PC-9 (cell line): ENCODE measurements around the gene MAFB. TPM values are rescaled to one million over a fixed set of nuclear protein-coding genes. Genes with fewer than 3 reads are reported as not detected.

ENCODE experiments used
- BruUV-seq: library from RNA; stranded (reverse); fragments of 400-500 nt; replicated peaks from 2 replicates; lab custom pipeline; 2021; lab: Mats Ljungman, UMichigan
- CTCF ChIA-PET: fragments of 300-600 bp; sonication (Branson Sonifier 250); formaldehyde crosslinking; loops from one replicate; lab custom pipeline; 2022; ENCODE audit warnings: antibody characterized with exemption; lab: Charles Lee
- POLR2A ChIA-PET: fragments of 300-600 bp; sonication (Branson Sonifier 250); formaldehyde crosslinking; loops from one replicate; lab custom pipeline; 2022; ENCODE audit warnings: antibody characterized with exemption; ENCODE audit not compliant: unreplicated experiment; lab: Charles Lee
- DNase-seq, 2 experiments: peaks; one replicate each; pipeline versions ENCODE4 v3.0.0 to v3.0.0-alpha.2; 2015 to 2022; ENCODE audit warnings: mixed read lengths in 1 of 2
- H2AFZ ChIP-seq: fragments of 200-600 bp; sonication (generic); 2 replicates; pipeline ENCODE4 v1.8.1; 2017; ENCODE audit warnings: antibody characterized with exemption
- H3F3A ChIP-seq: fragments of 200-600 bp; sonication (generic); 2 replicates; pipeline ENCODE4 v1.8.1; 2017; ENCODE audit warnings: antibody characterized with exemption, mild to moderate bottlenecking, low read depth; ENCODE audit not compliant: insufficient read depth
- H3K27ac ChIP-seq: fragments of 200-600 bp; sonication (generic); 2 replicates; pipeline ENCODE4 v1.6.1; 2016; ENCODE audit warnings: mixed run types
- H3K27me3 ChIP-seq: fragments of 200-600 bp; sonication (generic); 2 replicates; pipeline ENCODE4 v1.6.1; 2016; ENCODE audit warnings: low read depth, mixed run types; ENCODE audit not compliant: insufficient read depth
- H3K36me3 ChIP-seq: fragments of 200-600 bp; sonication (generic); 2 replicates; pipeline ENCODE4 v1.6.1; 2016; ENCODE audit warnings: low read depth, mixed run types
- H3K4me1 ChIP-seq: fragments of 200-600 bp; sonication (generic); replicated peaks from 2 replicates; pipeline ENCODE4 v1.6.1; 2016; ENCODE audit warnings: mixed run types; ENCODE audit not compliant: insufficient read depth
- H3K4me2 ChIP-seq: fragments of 200-600 bp; sonication (generic); 2 replicates; pipeline ENCODE4 v1.6.1; 2017; ENCODE audit warnings: mixed run types
- H3K4me3 ChIP-seq: fragments of 200-600 bp; sonication (generic); 2 replicates; pipeline ENCODE4 v1.6.1; 2016; ENCODE audit warnings: mixed run types
- H3K79me2 ChIP-seq: fragments of 200-600 bp; sonication (generic); 2 replicates; pipeline ENCODE4 v1.6.1; 2017; ENCODE audit warnings: low read depth, mixed run types
- H3K9me2 ChIP-seq: fragments of 200-600 bp; sonication (generic); 2 replicates; pipeline ENCODE4 v1.8.1; 2017; ENCODE audit warnings: mild to moderate bottlenecking; ENCODE audit not compliant: insufficient read depth
- H3K9me3 ChIP-seq: fragments of 200-600 bp; sonication (generic); 2 replicates; pipeline ENCODE4 v1.8.1; 2016; ENCODE audit warnings: low read depth; ENCODE audit not compliant: insufficient read depth
- H4K20me1 ChIP-seq: fragments of 200-600 bp; sonication (generic); 2 replicates; pipeline ENCODE4 v1.8.1; 2017; ENCODE audit not compliant: insufficient read depth
- EZH2 ChIP-seq: fragments of 200-600 bp; sonication (generic); IDR thresholded peaks from 2 replicates; pipeline ENCODE4 v1.8.0; 2017; ENCODE audit warnings: antibody characterized with exemption, low read depth
- intact Hi-C: fragments of 100-400 bp; cut with micrococcal nuclease; formaldehyde crosslinking; loops from one replicate; pipeline ENCODE4 v1.10.0; 2022; ENCODE audit not compliant: unreplicated experiment
- total RNA-seq: library from RNA; stranded (reverse); gene quantifications from 2 replicates; pipeline ENCODE4 v1.2.3, GENCODE V29; 2021
- TF ChIP-seq, protein P1 (sequence below): fragments of 200-600 bp; sonication (generic); conservative IDR thresholded peaks from 2 replicates; pipeline ENCODE4 v1.6.1; 2017; ENCODE audit warnings: mixed run types, antibody characterized with exemption, mild to moderate bottlenecking, moderate library complexity

The MAFB gene
- total RNA-seq, 1 experiment from 2014 or later, result not detected

DNA sequence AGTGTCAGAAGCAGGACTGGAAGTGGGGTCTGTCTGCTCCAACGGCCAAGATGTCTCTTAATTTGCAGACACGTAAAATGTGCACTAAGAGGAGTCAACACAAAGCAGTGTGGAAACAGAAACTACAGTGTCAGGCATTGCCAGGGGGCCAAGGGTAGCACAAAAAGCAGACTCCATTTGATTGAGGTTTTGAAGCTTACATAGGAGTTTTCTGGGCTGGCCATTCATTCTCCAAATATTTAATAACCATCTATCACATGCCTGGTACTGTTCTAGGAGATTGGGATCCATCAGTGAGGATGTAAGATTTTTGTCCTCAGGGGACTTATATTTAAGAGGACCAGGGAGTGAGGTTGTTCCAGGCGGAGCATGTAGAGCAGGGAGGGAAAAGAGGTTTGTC lies 29.5 kb downstream of the MAFB start:
- Histone ChIP-seq H3K9me3 (no peaks in the 10 kb centered on the region), H2AFZ (no peak overlapping the region), H3K9me2 (no peaks in the 10 kb centered on the region), H3K4me3 (no peak overlapping the region), H4K20me1 (no peaks in the 10 kb centered on the region; the same call in 1 of the 2 replicates), H3K27ac (no peak overlapping the region), H3K4me1 (no peaks in the 10 kb centered on the region), H3K4me2 (no peak overlapping the region), H3F3A (no peaks in the 10 kb centered on the region), H3K36me3 (no peaks in the 10 kb centered on the region), H3K27me3 (peaks cover 25% of the 10 kb centered on the region), H3K79me2 (no peaks in the 10 kb centered on the region)
- no peak for DNase-seq
- ChIA-PET POLR2A (no interaction called here), CTCF (no interaction called here)
- no TSS peak for BruUV-seq
- TF ChIP-seq EZH2, result no peak
- TF ChIP-seq, protein P1, sequence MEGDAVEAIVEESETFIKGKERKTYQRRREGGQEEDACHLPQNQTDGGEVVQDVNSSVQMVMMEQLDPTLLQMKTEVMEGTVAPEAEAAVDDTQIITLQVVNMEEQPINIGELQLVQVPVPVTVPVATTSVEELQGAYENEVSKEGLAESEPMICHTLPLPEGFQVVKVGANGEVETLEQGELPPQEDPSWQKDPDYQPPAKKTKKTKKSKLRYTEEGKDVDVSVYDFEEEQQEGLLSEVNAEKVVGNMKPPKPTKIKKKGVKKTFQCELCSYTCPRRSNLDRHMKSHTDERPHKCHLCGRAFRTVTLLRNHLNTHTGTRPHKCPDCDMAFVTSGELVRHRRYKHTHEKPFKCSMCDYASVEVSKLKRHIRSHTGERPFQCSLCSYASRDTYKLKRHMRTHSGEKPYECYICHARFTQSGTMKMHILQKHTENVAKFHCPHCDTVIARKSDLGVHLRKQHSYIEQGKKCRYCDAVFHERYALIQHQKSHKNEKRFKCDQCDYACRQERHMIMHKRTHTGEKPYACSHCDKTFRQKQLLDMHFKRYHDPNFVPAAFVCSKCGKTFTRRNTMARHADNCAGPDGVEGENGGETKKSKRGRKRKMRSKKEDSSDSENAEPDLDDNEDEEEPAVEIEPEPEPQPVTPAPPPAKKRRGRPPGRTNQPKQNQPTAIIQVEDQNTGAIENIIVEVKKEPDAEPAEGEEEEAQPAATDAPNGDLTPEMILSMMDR, result no peak
- intact Hi-C loops, result no loop called here

DNA sequence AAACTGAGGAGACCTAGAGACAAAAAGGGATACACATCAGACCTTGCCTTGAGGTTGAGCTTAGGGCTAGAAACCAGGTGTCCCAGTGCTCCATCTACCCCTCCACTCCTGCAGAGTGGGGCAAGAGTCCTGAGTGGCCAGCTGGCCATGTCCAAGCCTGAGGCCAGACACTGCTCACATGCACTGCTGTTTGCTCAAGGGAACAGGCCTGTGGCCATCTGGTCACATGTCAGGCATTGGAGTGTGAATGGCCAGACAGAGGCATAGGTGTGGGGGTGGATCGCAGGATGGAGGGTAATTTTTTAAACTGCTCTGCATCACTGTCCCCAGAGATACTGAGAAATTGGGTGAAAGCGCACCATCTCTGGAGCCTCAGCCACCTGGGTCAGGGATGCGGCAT lies 30.5 kb downstream of the MAFB start:
- Histone ChIP-seq H3K27ac (no peak overlapping the region), H3K4me3 (no peak overlapping the region), H3K9me2 (no peaks in the 10 kb centered on the region), H3K36me3 (no peaks in the 10 kb centered on the region), H3K27me3 (peaks cover 35% of the 10 kb centered on the region), H3F3A (no peaks in the 10 kb centered on the region), H2AFZ (no peak overlapping the region), H3K4me1 (no peaks in the 10 kb centered on the region), H3K9me3 (no peaks in the 10 kb centered on the region), H3K4me2 (no peak overlapping the region), H4K20me1 (no peaks in the 10 kb centered on the region; the same call in 1 of the 2 replicates), H3K79me2 (no peaks in the 10 kb centered on the region)
- CTCF ChIA-PET, result no interaction called here
- TF ChIP-seq, protein P1, result no peak
- TF ChIP-seq EZH2, result no peak
- intact Hi-C loops, result no loop called here
- no peak for DNase-seq
- no TSS peak for BruUV-seq
- POLR2A ChIA-PET, result no interaction called here

DNA sequence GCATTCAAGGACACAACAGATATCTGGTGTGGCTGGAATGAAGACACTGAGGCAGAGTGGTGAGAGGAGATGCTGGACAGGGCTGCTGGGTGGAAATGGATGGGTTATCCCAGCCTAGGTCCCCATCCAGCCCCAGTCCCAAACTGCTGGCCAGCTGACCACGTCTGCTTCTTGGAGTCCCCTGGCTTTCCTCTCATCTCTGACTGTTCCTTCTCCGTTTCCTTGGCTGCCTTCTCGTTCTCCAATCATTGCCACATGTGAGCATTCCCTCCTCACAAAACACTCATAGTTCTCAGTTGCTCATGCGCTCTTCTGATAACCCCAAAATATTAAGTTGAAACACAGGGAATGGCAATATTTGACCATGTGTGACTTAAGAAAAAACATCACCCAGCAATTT lies 31.5 kb downstream of the MAFB start:
- no peak overlapping the region for H2AFZ ChIP-seq
- H3K4me2 ChIP-seq, result no peak overlapping the region
- intact Hi-C loops, result no loop called here
- TF ChIP-seq, protein P1, result no peak
- TF ChIP-seq EZH2, result no peak
- H3F3A ChIP-seq, result no peaks in the 10 kb centered on the region
- no peaks in the 10 kb centered on the region for H3K9me2 ChIP-seq
- ChIA-PET POLR2A (no interaction called here), CTCF (no interaction called here)
- H3K4me3 ChIP-seq, result no peak overlapping the region
- peaks cover 45% of the 10 kb centered on the region for H3K27me3 ChIP-seq
- H3K4me1 ChIP-seq, result no peaks in the 10 kb centered on the region
- no peaks in the 10 kb centered on the region; the same call in 1 of the 2 replicates for H4K20me1 ChIP-seq
- H3K9me3 ChIP-seq, result no peaks in the 10 kb centered on the region
- no peak for DNase-seq
- no TSS peak for BruUV-seq
- H3K36me3 ChIP-seq, result no peaks in the 10 kb centered on the region
- no peaks in the 10 kb centered on the region for H3K79me2 ChIP-seq
- H3K27ac ChIP-seq, result no peak overlapping the region
